CD4-positive, alpha-beta T cell treated with Interleukin-4 for 4 hours (primary cell): ENCODE measurements around the gene TCL1B.
"Not testable (repeated sequence)": the region's sequence is repeated elsewhere in the genome, so short reads cannot be mapped to it uniquely, and the experiment has no call there.

Experiments
- DNase-seq: peaks from one replicate; pipeline ENCODE4 v3.0.0-alpha.2; 2020

The TCL1B gene

GRCh38 chr14:95705518-95705917 lies 19.3 kb downstream of the TCL1B start:
- DNase-seq: no peak

- no peak for DNase-seq
These were observed 21.1 kb downstream of the TCL1B start for GRCh38 chr14:95707327-95707726.

GRCh38 chr14:95710106-95710505 lies 23.9 kb downstream of the TCL1B start:
- DNase-seq: no peak

- DNase-seq: no peak
These were observed 25.4 kb downstream of the TCL1B start for GRCh38 chr14:95711476-95712176.

GRCh38 chr14:95712398-95712797 lies 26.2 kb downstream of the TCL1B start:
- DNase-seq: no peak

DNA sequence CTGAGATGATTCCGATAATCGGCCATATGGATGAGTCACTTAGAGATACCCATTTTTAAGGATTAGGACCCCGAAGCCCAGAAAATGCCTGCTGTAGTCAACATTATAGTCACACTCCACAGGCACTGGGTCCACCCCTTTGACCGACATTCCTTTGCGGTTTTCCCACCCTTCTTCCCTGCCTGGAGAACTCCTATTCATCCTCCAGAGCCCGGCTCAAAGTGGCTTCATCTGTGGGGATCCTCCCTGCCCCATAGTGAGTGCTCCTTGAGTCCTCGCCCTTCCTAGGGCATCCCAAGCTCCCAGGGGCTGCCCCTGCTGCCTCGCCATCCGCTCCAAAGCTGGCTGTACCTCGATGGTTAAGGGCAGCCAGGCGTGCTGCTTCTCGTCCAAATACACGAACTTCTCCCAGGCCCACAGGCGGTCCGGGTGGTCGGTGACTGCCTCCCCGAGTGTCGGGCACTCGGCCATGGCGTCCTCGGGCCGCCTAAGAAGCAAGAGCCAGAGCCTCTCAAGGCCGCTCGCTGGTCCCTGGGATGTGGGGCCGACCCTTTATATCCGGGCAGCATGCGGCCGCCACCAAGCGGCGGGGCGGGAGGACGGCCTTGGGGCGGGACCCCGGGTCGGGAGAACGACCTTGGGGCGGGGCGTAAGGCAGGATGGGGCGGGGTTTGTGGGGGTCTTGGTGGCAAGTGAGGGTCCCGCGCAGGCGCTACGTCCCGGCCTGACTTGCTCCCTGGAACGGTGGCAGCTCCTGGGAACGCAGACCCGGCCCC lies 27.6 kb downstream of the TCL1B start, which contains the start of gene TCL1A:
TCL1A (minus strand) TSS at position 530 of the 776 bp plus-strand sequence; CDS start at position 471, 59 bp downstream.
- DNase-seq: no peak

DNA sequence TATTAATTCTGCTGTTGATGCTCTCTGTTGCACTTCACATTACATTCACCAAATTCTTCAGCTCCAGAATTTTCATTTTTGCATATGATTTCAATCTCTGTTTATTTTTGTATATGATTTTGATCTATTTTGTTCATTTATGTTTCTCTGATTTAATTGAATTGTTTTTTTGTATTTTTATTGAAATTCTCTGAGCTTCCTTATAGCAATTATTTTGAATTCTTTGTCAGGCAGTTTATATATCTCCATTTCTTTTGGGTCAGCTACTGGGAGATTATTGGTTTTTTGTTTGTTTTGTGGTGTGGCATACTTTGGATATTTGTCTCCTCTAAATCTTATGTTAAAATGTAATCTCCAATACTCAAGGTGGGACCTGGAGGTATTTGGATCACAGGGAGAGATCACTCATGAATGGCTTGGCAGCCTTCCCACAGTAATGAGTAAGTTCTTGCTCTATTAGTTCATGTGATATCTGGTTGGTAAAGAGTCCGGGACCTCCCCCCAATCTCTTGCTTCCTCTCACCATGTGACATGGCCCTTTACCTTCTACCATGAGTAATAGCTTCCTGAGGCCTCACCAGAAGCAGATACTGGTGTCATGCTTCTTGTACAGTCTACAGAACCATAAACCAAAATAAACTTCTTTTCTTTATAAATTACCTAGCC lies 36.4 kb downstream of the TCL1B start:
- no peak for DNase-seq

DNA sequence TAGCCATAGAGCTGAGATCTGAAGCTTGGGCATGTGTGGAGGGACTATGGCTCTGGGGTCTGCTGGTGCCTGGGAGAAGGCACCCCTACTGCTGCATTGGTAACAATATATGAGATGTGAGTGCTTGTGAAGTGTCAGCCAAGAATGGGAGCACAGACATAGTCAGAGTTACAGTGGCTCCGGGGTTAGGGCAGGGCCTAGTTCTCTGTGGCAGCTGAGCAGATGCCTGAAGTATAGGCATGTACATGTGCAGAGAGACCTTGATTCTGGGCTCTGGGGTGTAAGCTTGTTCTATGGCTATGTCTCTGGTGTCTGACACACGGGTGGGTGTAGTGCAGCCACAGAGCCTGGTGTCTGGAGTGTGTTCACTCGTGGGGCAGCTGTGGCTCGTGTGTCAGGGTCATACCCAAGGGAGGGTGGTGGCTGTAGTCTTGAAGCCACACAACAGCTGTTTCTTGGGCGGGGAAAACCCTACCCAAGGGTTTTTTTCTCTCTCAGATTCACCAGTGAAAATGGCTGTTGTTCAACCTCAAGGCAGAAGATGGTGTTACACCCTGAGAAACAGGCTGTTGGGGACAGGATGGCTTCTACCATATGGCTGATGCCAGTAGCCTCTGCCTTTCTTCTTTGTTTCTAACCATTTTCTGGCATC lies 39.6 kb downstream of the TCL1B start:
- DNase-seq: no peak

GRCh38 chr14:95727056-95727700 lies 41.0 kb downstream of the TCL1B start:
- no peak for DNase-seq

DNA sequence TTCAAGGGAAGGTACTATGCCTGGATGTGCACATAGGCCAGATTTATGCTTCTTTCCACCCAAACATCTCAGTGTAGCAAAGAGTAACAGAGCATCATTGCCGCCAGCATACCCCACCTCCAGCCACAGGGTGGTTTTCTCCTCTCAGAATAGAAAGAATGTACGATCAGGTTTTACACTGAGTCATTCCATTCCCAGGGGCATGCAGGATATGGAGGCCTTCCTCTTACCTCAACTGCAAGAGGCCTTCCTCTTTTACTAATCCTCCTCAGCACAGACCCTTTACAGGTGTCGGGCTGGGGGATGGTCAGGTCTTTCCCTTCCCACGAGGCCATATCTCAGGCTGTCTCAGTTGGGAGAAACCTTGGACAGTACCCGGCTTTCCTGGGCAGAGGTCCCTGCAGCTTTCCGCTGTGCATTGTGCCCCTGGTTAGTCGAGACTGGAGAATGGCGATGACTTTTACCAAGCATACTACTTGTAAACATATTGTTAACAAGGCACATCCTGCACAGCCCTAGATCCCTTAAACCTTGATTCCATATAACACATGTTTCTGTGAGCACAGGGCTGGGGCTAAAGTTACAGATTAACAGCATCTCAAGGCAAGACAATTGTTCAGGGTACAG lies 43.3 kb downstream of the TCL1B start:
- DNase-seq: not testable (repeated sequence)

DNA sequence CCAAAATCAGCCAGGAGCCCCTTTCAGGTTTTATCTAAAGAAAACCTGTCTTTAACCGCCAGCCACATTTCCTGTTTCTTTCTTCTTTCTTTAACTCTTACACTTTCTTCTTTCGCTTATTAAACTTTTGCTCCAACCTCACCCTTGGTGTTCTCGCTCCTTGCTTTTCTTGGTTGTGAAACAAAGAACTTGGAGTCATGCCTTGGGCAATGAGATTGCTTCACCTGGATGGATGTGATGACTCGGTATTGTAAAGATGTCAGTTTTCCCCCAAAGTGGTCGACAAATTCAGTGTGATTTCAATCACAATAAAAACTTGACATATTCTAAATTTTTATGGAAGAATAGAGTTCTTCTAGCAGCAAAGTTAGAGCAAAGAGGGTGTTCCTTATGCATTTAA lies 43.9 kb downstream of the TCL1B start:
- no peak for DNase-seq

- DNase-seq: no peak
These were observed 47.0 kb downstream of the TCL1B start for GRCh38 chr14:95733212-95733611.

- DNase-seq: no peak
These were observed 53.1 kb downstream of the TCL1B start for GRCh38 chr14:95739356-95739755.

DNA sequence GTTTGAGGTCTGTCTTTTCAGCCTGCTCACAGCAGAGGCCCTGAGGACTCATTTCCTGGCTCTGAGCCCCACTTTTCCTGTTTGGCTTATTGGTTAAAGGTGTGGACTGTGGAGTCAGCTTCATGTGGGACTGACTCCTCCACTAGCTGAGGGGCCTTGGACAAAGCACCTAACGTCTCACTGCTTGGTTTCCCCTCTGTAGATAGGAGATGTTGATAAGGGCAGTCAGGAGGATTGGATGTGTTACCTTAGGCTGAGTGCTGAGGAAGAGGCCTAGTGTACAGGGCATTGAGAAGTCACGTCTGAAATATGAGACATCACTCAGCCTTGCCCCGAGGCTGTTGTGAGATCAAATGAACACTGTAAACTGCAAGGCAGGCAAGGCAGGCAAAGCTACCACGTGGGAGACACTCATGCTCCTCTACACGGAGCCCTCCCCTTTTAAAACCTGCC lies 54.8 kb downstream of the TCL1B start:
- no peak for DNase-seq

- DNase-seq: no peak
These were observed 55.6 kb downstream of the TCL1B start for GRCh38 chr14:95741781-95742180.
